HepG2 (cell line): Measurements from ENCODE around the gene CASKIN2. TPM values are rescaled to one million over a fixed set of nuclear protein-coding genes. Genes with fewer than 3 reads are reported as not detected.

Experiments used
- AHDC1 ChIP-seq: sonication (generic); formaldehyde crosslinking; IDR thresholded peaks from 2 replicates; pipeline ENCODE4 v1.5.1; 2020; ENCODE audit warnings: mild to moderate bottlenecking, missing genetic modification reagents, borderline replicate concordance
- CCAR2 ChIP-seq: fragments of 200-400 bp; formaldehyde crosslinking; optimal IDR thresholded peaks from 2 replicates; pipeline ENCODE3; 2018; ENCODE audit warnings: low read depth, mild to moderate bottlenecking, low read length, moderate library complexity
- CEBPG ChIP-seq: IDR thresholded peaks from 2 replicates; pipeline ENCODE4 v1.6.1; 2016
- CENPBD1 ChIP-seq: sonication (generic); formaldehyde crosslinking; IDR thresholded peaks from 2 replicates; pipeline ENCODE4 v1.8.0; 2022; ENCODE audit warnings: missing genetic modification reagents, low read depth, mild to moderate bottlenecking, borderline replicate concordance
- DMAP1 ChIP-seq: IDR thresholded peaks from 2 replicates; pipeline ENCODE4 v1.6.1; 2016
- HMG20B ChIP-seq: conservative IDR thresholded peaks from 2 replicates; pipeline ENCODE4 v1.6.1; 2016; ENCODE audit warnings: missing genetic modification reagents, missing compliant biosample characterization
- JUN ChIP-seq: sonication (generic); formaldehyde crosslinking; IDR thresholded peaks from 2 replicates; pipeline ENCODE4 v1.4.0; 2020; ENCODE audit warnings: mild to moderate bottlenecking, missing genetic modification reagents
- ZNF142 ChIP-seq: sonication (generic); formaldehyde crosslinking; IDR thresholded peaks from 2 replicates; pipeline ENCODE4 v1.4.0; 2020; ENCODE audit warnings: missing genetic modification reagents
- ZNF20 ChIP-seq: sonication (generic); formaldehyde crosslinking; IDR thresholded peaks from 2 replicates; pipeline ENCODE4 v1.4.0; 2020; ENCODE audit warnings: mild to moderate bottlenecking, moderate library complexity, missing genetic modification reagents
- ZNF256 ChIP-seq: sonication (generic); formaldehyde crosslinking; conservative IDR thresholded peaks from 2 replicates; pipeline ENCODE4 v1.4.0; 2020; ENCODE audit warnings: missing genetic modification reagents
- ZNF343 ChIP-seq: sonication (generic); formaldehyde crosslinking; IDR thresholded peaks from 2 replicates; pipeline ENCODE4 v1.4.0; 2020; ENCODE audit warnings: mild to moderate bottlenecking, missing genetic modification reagents
- ZNF468 ChIP-seq: sonication (generic); formaldehyde crosslinking; IDR thresholded peaks from 2 replicates; pipeline ENCODE4 v1.8.0; 2022; ENCODE audit warnings: mild to moderate bottlenecking, moderate library complexity, missing genetic modification reagents
- ZNF512B ChIP-seq: sonication (generic); formaldehyde crosslinking; IDR thresholded peaks from 2 replicates; pipeline ENCODE4 v1.5.1; 2020; ENCODE audit warnings: missing genetic modification reagents, mild to moderate bottlenecking, borderline replicate concordance
- ZNF530 ChIP-seq: sonication (generic); formaldehyde crosslinking; IDR thresholded peaks from 2 replicates; pipeline ENCODE4 v1.5.0; 2020; ENCODE audit warnings: low read depth, mild to moderate bottlenecking, missing genetic modification reagents
- ZNF550 ChIP-seq: sonication (generic); formaldehyde crosslinking; IDR thresholded peaks from 2 replicates; pipeline ENCODE4 v1.4.0; 2020; ENCODE audit warnings: mild to moderate bottlenecking, missing genetic modification reagents, borderline replicate concordance
- ZNF644 ChIP-seq: IDR thresholded peaks from 2 replicates; pipeline ENCODE4 v1.6.1; 2016; ENCODE audit warnings: low read depth
- ZNF709 ChIP-seq: sonication (generic); formaldehyde crosslinking; IDR thresholded peaks from 2 replicates; pipeline ENCODE4 v1.5.0; 2020; ENCODE audit warnings: mild to moderate bottlenecking, missing genetic modification reagents
- polyA plus RNA-seq, 8 experiments: library from polyadenylated mRNA; depleted of rRNA in 3 of 8; stranded (reverse) in 7 of 8; unstranded in 1 of 8; fragments of >200 nt; fragmentation: Illumina TruSeq in 4 of 8; extraction: Trizol in 4 of 8; gene quantifications; 2 replicates each; pipeline versions ENCODE4 v1.2.1 to v1.2.3, GENCODE V29; 2011 to 2016; ENCODE audit warnings: low read depth in 4 of 8, missing spikeins in 1 of 8, mixed read lengths in 1 of 8; ENCODE audit not compliant: insufficient read depth in 1 of 8
- total RNA-seq, 5 experiments: library from RNA; depleted of rRNA; stranded (reverse); fragments of >200 nt; fragmentation: Illumina TruSeq; extraction: Trizol; gene quantifications; 2 replicates each; pipeline ENCODE4 v1.2.3, GENCODE V29; 2016; ENCODE audit warnings: low read depth in 1 of 5

Gene CASKIN2
- total and polyA plus RNA-seq, 2 of the 13 experiments (the other 11 are each of a cell fraction or from before 2014, with no cell fraction given), result 5.2 to 7.8 TPM

- no peak for TF ChIP-seq CEBPG (CRISPR knock-in tag)
- no peak for TF ChIP-seq DMAP1 (CRISPR knock-in tag)
- no peak for TF ChIP-seq ZNF644 (CRISPR knock-in tag)
- no peak; the same call in 1 of the 2 replicates for TF ChIP-seq ZNF709 (CRISPR knock-in tag)
- no peak for TF ChIP-seq ZNF343
- TF ChIP-seq ZNF468 (CRISPR knock-in tag), result no peak
- TF ChIP-seq JUN (CRISPR knock-in tag), result no peak
- no peak for TF ChIP-seq ZNF256 (CRISPR knock-in tag)
- TF ChIP-seq CCAR2, result no peak
- TF ChIP-seq AHDC1 (CRISPR knock-in tag), result no peak
- TF ChIP-seq CENPBD1 (CRISPR knock-in tag), result no peak
- no peak for TF ChIP-seq ZNF142
- TF ChIP-seq HMG20B (CRISPR knock-in tag), result no peak
- TF ChIP-seq ZNF550 (CRISPR knock-in tag), result no peak
- TF ChIP-seq ZNF20, result 0 out of 2 replicates have a peak, but pooled peaks have one; percentile 80
- TF ChIP-seq ZNF530 (CRISPR knock-in tag), result no peak
- TF ChIP-seq ZNF512B, result no peak; the same call in 1 of the 2 replicates
Observed at GRCh38 chr17:75516255-75516618, 900 bp upstream of the CASKIN2 start, which contains the start of gene TSEN54 (continued).
